GM12878 (cell line): ENCODE data around the gene DAD1. TPM values are rescaled to one million over a fixed set of nuclear protein-coding genes. Genes with fewer than 3 reads are reported as not detected.
A peak's percentile ranks its signal among the peaks of the same experiment; 100 is the strongest.

ENCODE experiments used
- ASH2L ChIP-seq: fragments of 300-600, 200-600 bp; sonication (generic); IDR thresholded peaks from 2 replicates; pipeline ENCODE4 v1.6.1; 2017; ENCODE audit warnings: low read depth, mild to moderate bottlenecking, borderline replicate concordance
- ATF3 ChIP-seq: IDR thresholded peaks from 2 replicates; pipeline ENCODE4 v1.6.1; 2011; ENCODE audit warnings: low read depth, mild to moderate bottlenecking, low read length, moderate library complexity, borderline replicate concordance; ENCODE audit errors: extremely low read depth
- BACH1 ChIP-seq: fragments of 450-650 bp; IDR thresholded peaks from 2 replicates; pipeline ENCODE4 v1.6.1; 2017; ENCODE audit warnings: mild to moderate bottlenecking, borderline replicate concordance
- CEBPZ ChIP-seq: fragments of 150-350 bp; IDR thresholded peaks from 2 replicates; pipeline ENCODE4 v1.6.1; 2016; ENCODE audit warnings: low read depth, low read length
- E4F1 ChIP-seq: fragments of 450-650 bp; IDR thresholded peaks from 2 replicates; pipeline ENCODE4 v1.6.1; 2018; ENCODE audit warnings: borderline replicate concordance, mild to moderate bottlenecking; ENCODE audit not compliant: partially characterized antibody
- ETV6 ChIP-seq, 2 experiments: fragments of 450-650 bp in 1 of 2; IDR thresholded peaks in 1 of 2; conservative IDR thresholded peaks in 1 of 2; 2 replicates each; pipeline ENCODE4 v1.6.1; 2014; ENCODE audit warnings: antibody characterized with exemption in 1 of 2, borderline replicate concordance in 1 of 2, low read depth in 1 of 2, mild to moderate bottlenecking in 1 of 2, moderate library complexity in 1 of 2
- KLF5 ChIP-seq: fragments of 450-650 bp; IDR thresholded peaks from 2 replicates; pipeline ENCODE4 v1.6.1; 2014; ENCODE audit warnings: mild to moderate bottlenecking; ENCODE audit not compliant: partially characterized antibody
- MTA2 ChIP-seq: fragments of 450-650 bp; IDR thresholded peaks from 2 replicates; pipeline ENCODE4 v1.6.1; 2016; ENCODE audit warnings: low read depth, mild to moderate bottlenecking, moderate library complexity
- MXI1 ChIP-seq: fragments of 150-350 bp; IDR thresholded peaks from 2 replicates; pipeline ENCODE4 v1.6.1; 2011; ENCODE audit warnings: low read depth, mild to moderate bottlenecking, inconsistent platforms, low read length, improper control_type of control experiment
- NFYA ChIP-seq: IDR thresholded peaks from 2 replicates; pipeline ENCODE4 v1.6.1; 2011; ENCODE audit warnings: low read depth, mild to moderate bottlenecking, low read length, improper control_type of control experiment, borderline replicate concordance
- POLR2AphosphoS2 ChIP-seq: IDR thresholded peaks from 2 replicates; pipeline ENCODE4 v1.6.1; 2011; ENCODE audit warnings: low read depth, mild to moderate bottlenecking, low read length, improper control_type of control experiment, moderate library complexity
- POLR2AphosphoS5 ChIP-seq: IDR thresholded peaks from 2 replicates; pipeline ENCODE4 v1.6.1; 2011; ENCODE audit warnings: mild to moderate bottlenecking, low read length, inconsistent platforms
- RCOR1 ChIP-seq: conservative IDR thresholded peaks from 2 replicates; pipeline ENCODE4 v1.6.1; 2012; ENCODE audit warnings: low read depth, low read length, improper control_type of control experiment
- RELB ChIP-seq: fragments of 450-650 bp; IDR thresholded peaks from 2 replicates; pipeline ENCODE4 v1.6.1; 2017; ENCODE audit warnings: low read depth, mild to moderate bottlenecking, moderate library complexity
- SMAD5 ChIP-seq: IDR thresholded peaks from 2 replicates; pipeline ENCODE4 v1.6.1; 2016; ENCODE audit warnings: antibody characterized with exemption, low read depth
- SREBF1 ChIP-seq: IDR thresholded peaks from 2 replicates; pipeline ENCODE4 v1.6.1; 2012; ENCODE audit warnings: mild to moderate bottlenecking, low read length
- STAT3 ChIP-seq: IDR thresholded peaks from 2 replicates; pipeline ENCODE4 v1.6.1; 2011; ENCODE audit warnings: low read depth, low read length, improper control_type of control experiment
- WRNIP1 ChIP-seq: IDR thresholded peaks from 2 replicates; pipeline ENCODE4 v1.6.1; 2011; ENCODE audit warnings: low read depth, low read length, improper control_type of control experiment, borderline replicate concordance
- ZBED1 ChIP-seq: IDR thresholded peaks from 2 replicates; pipeline ENCODE4 v1.6.1; 2016; ENCODE audit warnings: borderline replicate concordance
- ZNF622 ChIP-seq: fragments of 450-650 bp; IDR thresholded peaks from 2 replicates; pipeline ENCODE4 v1.6.1; 2017; ENCODE audit warnings: mild to moderate bottlenecking, inconsistent platforms
- ZSCAN29 ChIP-seq: fragments of 450-650 bp; IDR thresholded peaks from 2 replicates; pipeline ENCODE4 v1.6.1; 2017; ENCODE audit warnings: mild to moderate bottlenecking, moderate library complexity
- polyA plus RNA-seq, 11 experiments: library from polyadenylated mRNA; depleted of rRNA in 4 of 11; unstranded in 6 of 11; stranded (reverse) in 5 of 11; fragments of >200 nt; fragmentation: Nextera tagmentation in 4 of 11; fragmentation: Illumina TruSeq in 1 of 11; extraction: Ambion mirVana in 4 of 11; extraction: Trizol in 1 of 11; gene quantifications; 1 replicate in 1 of 11; 2 replicates in 10 of 11; pipeline versions ENCODE4 v1.2.1 to v1.2.3, GENCODE V29; 2011 to 2016; ENCODE audit warnings: inconsistent platforms in 2 of 11, missing spikeins in 2 of 11, low read depth in 1 of 11
- total RNA-seq, 4 experiments: library from RNA; depleted of rRNA in 3 of 4; stranded (reverse); fragments of >200 nt in 3 of 4; fragmentation: Illumina TruSeq in 1 of 4; extraction: Trizol in 1 of 4; gene quantifications; 2 replicates each; pipeline versions ENCODE4 v1.2.1 to v1.2.3, GENCODE V29; 2013 to 2021

DAD1 gene
- total and polyA plus RNA-seq, 10 of the 15 experiments (the other 5 are each of a cell fraction or from before 2014, with no cell fraction given): 161 to 920 (median 319) TPM

GRCh38 chr14:22556990-22557623, 31.9 kb downstream of the DAD1 start (continued):
- TF ChIP-seq RELB (peak; percentile 6; the same call in 1 of the 2 replicates), STAT3 (no peak), MXI1 (0 out of 2 replicates have a peak, but pooled peaks have one; percentile 20), POLR2AphosphoS5 (peak; percentile 28; the same call in 1 of the 2 replicates), BACH1 (peak; percentile 25; the same call in 1 of the 2 replicates), E4F1 (no peak), MTA2 (no peak), WRNIP1 (no peak), CEBPZ (no peak), ZBED1 (no peak; the same call in 1 of the 2 replicates), ZSCAN29 (0 out of 2 replicates have a peak, but pooled peaks have one; percentile 67), ETV6 (conservative IDR thresholded peaks at IDR 0.05 in 1 of 2, IDR thresholded peaks at IDR 0.05 in 1 of 2; ENCODE audit: borderline replicate concordance in 1 of 2, low read depth in 1 of 2) (peak in 1 of 2 experiments; percentile 56; a peak in 1 of 4 replicates), POLR2AphosphoS2 (no peak), ASH2L (peak; percentile 52; the same call in 1 of the 2 replicates), RCOR1 (no peak), SMAD5 (no peak; the same call in 1 of the 2 replicates), ATF3 (no peak), KLF5 (peak; percentile 87), SREBF1 (no peak), NFYA (no peak), ZNF622 (no peak)
